DMS114 treated with DMSO at 0.1 percent for 48 hours (cell line): ENCODE data around the gene CD2AP.

ENCODE experiments used
- DNase-seq: peaks from one replicate; lab custom pipeline; 2025; ENCODE audit not compliant: unreplicated experiment; lab: John Stamatoyannopoulos, UW

Gene CD2AP

DNA sequence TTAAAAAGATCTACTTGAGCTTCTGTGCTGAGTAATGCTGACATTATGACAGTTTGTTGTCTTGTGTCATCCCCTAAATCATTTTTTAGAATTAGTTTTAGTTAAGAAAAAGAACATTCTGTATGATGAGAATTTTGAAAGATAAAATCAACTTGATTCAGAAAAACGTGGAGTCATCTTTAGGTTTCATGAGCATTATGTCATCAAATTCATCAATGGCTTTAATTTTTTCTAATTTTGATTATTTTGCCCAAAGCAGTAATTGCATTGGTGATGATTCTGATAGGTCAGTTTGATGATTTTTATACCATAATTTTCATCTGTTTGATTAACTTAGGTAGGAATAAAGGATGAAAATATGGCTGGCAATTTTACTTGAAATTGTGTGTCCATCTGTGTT is 194.2 kb downstream of the CD2AP start:
- no peak for DNase-seq

DNA sequence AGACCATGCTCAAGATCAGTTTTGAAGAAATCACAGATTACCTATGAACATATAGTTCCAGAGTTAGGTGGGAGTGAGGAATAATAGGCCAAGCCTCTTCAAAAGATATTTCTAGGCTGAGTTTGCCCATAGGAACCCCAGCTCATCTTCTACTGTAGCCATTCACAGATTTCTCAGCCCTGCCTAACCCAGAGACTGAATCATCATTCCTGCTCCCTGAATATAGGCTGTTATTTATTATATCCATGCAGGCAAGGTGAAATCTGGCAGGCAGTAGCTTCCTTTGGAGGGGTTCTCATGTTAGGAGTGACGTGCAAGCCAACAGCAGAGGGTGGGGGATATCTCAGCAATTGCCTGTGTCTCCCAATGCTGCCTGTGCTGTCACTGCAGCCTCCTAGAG is 195.2 kb downstream of the CD2AP start:
- no peak for DNase-seq

DNA sequence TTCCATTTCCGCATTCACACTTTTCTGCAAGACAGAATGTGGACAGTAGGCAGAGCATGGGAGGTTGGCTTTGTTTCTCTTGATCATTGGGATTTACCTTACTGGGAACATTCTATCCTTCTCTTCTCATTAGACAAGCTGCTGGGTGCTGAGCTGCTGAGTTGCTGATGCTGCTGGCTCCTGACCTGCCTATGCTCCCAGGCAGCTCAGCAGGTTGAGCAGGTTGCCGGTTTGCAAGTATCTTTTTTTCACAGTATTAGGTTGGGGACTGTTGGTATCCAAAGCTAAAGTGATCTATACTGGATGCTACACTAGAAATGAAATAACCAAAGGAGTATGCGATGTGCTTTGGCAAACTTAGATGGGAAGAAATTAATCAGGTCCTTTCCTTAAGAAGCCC is 197.1 kb downstream of the CD2AP start:
- DNase-seq: no peak
